Ovary (tissue), 1 donor: ENCODE data around the gene UBE2S.

Experiments used
- EP300 ChIP-seq: sonication (generic); formaldehyde crosslinking; IDR thresholded peaks from one replicate; pipeline ENCODE4 v1.6.1; 2017; ENCODE audit warnings: antibody characterized with exemption
- POLR2A ChIP-seq: fragments of 450-650 bp; IDR thresholded peaks from one replicate; pipeline ENCODE4 v1.6.1; 2017; ENCODE audit warnings: antibody characterized with exemption, mild to moderate bottlenecking, moderate library complexity

GRCh38 chr19:55353356-55353802 is 54.2 kb downstream of the UBE2S start:
- TF ChIP-seq EP300 (no peak), POLR2A (no peak)
